Urothelium cell line (cell line): ENCODE data around the gene XRCC1.
"Not testable (repeated sequence)": the region's sequence is repeated elsewhere in the genome, so short reads cannot be mapped to it uniquely, and the experiment has no call there.

Source experiments
- DNase-seq: peaks from one replicate; pipeline ENCODE4 v3.0.0; 2011; ENCODE audit warnings: low spot score, mixed read lengths
- FAIRE-seq: peaks from 2 replicates; lab custom pipeline; 2011; peaks lifted over from hg19 to GRCh38; lab: Jason Lieb, UNC

XRCC1 gene

DNA sequence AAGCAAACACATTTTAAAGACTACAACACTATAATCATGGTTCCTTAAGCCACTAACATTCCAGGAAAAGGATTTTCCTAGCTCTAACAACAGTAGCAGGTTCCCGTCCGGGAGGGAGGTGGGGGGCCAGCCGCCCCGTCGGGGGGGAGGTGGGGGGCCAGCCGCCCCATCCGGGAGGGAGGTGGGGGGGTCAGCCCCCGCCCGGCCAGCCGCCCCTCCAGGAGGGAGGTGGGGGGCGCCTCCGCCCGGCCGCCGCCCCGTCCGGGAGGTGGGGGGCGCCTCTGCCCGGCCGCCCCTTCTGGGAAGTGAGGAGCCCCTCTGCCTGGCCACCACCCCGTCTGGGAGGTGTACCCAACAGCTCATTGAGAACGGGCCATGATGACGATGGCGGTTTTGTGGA lies 27.4 kb downstream of the XRCC1 start:
- not testable (repeated sequence) for FAIRE-seq, DNase-seq

DNA sequence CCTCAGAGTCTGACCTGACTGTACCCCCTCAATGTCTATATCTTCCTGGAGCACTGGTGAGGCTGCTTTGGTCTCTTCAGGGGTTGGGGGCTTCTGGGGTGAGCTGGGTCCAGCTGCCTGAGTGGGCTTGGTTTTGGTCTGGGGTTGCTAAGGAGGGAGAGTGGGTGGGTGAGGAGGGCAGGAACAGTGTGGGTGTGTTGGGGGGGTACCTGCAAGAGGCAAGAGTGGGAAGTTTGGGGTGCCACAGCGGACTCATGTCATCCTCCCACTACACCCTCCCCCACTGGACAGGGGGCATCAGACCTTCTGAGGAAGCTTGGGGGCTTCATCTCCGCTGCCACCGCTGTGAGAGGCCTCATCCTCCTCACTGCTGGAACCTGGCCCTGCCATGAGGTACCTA lies 28.7 kb downstream of the XRCC1 start:
- no peak for DNase-seq
- FAIRE-seq: no peak

DNA sequence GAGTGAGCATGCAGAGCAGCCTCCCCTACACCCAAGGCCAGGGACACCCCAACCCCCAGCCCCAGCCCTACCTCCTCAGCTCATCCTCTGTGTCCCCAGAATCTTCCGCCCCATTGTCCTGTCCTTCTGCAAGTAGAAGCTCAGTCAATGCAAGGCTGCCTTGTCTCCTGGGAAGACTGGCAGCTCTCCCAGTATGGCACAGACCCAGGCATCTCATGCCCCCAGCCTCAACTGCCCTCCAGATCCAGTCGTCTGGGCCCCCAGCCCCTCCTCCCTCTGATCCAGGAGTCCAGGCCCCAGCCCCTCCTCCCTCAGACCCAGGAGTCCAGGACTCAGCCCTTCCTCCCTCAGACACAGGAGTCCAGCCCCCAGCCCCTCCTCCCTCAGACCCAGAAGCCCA lies 29.3 kb downstream of the XRCC1 start:
- DNase-seq (no peak), FAIRE-seq (no peak)

DNA sequence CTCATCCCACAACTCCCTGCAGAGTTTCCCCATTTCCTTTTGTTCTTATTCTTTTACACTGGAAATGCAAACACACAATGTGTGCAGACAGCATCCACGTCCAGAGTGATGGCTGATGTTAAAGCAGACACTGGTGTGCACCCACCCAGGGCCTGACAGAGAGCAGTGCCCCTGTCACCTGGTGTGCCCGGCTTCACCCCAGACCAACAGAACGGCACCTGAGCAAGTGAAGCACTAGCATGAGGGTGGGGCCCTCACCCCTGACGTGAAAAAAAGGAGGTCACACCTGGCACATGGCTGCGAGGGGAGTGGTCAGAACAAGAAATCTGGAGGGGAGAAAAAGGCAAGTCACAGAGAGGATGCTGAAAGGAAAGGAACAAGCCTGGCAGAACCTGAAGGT lies 30.1 kb downstream of the XRCC1 start:
- FAIRE-seq (no peak), DNase-seq (no peak)

DNA sequence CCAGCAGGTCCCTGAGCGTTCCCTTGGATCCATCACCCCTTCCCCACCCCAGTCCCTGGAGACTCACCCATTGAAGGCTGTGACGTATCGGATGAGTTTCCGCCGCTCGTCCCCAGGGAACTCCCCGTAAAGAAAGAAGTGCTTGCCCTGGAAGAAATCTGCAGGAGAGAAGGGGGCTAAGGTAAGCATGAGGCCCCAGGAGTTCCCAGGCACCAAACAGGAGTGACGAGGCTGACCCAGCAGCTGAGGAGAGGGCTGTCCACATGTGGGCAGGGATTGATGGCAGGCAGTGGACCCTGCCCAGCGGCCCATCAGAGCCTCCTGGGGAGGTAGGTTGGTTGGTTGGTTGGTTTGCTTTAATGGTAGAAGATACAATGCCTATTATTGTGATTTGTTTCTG lies 31.2 kb downstream of the XRCC1 start:
- no peak for FAIRE-seq
- no peak for DNase-seq

DNA sequence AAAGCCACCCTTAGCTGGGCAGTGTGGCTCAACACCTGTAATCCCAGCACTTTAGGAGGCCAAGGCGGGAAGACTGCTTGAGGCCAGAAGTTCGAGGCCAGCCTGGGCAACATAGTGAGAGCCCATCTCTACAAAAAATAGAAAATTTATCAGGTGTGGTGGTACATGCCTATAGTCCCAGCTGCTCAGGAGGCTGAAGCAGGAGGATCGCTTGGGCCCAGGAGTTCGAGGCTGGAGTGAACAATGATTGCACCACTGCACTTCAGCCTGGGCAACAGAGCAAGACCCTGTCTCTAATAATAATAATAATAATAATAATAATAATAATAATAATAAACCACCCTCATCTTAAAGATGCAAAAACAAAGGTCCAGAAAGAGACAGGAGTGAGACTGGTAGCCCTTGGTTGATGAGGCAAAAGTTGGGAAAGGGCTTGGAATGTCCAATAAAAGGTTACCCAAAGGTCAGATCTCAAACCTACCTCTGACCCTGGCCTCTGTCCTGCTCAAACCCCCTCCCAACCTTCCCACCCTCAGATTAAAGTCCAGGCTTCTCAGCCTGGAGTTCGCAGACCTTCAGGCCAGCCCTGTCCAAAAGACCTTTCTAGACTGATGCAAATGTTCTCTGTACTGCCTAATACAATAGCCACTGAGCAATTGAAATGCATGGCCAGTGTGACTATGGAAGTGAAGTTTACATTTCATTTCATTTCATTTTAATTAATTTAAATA lies 33.2 kb downstream of the XRCC1 start:
- no peak for DNase-seq
- FAIRE-seq: no peak

DNA sequence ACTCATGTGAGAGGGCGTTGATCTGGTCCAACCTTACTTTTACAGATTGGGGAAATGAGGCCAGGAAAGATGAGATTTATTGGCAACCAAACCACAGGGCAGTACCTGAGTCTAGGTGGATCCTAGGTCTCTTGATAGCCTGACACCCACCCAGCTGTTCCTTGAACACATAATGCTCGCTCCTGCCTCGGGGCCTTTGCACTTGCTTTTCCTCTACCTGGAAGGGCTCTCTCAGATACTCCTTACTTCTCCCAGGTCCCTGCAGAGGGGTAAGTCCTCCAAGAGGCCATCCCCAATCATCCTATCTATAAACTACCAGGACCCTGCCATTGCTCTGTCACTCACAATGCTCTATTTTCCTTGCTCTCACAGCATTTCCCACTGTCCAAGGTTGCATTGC lies 34.9 kb downstream of the XRCC1 start:
- FAIRE-seq: no peak
- no peak for DNase-seq

DNA sequence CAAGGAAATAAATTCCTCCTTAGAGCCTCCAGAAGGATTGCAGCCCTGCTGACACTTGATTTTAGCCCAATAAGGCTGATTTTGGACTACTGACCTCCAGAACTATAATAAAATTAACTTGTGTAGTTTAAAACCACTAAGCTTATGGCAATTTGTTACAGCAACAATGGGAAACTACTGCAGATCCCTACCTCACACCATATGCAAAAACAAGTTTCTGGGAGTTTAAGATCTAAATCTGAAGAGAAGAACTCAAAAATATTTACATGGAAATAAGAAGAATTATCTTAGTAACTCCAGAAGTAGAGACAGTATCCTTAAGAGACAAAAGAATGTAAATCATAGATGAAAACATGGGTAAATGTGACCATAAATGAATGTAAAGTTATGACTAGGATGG lies 36.4 kb downstream of the XRCC1 start:
- no peak for DNase-seq
- no peak for FAIRE-seq

DNA sequence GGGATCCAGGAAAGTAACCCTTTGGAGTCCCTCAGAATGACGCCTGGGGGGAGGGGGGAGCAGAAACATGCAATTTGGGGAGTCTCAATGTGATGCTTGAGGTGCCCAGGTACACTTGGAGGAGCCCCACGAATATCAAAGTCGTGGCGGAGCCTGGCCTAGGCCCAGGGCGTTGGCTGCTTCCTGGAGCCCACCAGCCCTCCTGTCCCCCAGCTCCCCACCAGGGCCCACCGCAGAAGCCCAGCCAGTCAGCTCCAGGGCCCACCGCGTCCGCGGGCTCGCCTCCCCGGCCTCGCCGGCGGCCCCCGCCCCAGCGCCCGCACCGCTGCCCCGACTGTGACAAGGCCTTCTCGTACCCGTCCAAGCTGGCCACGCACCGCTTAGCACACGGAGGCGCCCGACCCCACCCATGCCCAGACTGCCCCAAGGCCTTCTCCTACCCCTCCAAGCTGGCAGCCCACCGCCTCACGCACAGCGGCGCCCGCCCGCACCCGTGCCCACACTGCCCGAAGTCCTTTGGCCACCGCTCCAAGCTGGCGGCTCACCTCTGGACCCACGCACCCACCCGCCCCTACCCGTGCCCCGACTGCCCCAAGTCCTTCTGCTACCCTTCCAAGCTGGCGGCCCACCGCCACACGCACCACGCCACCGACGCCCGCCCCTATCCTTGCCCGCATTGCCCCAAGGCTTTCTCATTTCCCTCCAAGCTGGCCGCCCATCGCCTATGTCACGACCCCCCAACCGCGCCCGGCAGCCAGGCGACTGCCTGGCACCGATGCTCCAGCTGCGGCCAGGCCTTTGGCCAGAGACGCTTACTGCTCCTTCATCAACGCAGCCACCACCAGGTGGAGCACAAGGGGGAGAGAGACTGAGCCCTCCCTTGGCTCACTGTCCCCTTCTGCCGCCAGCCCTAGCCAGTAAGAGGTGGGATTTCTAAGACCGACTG lies 40.2 kb downstream of the XRCC1 start:
- no peak for DNase-seq

DNA sequence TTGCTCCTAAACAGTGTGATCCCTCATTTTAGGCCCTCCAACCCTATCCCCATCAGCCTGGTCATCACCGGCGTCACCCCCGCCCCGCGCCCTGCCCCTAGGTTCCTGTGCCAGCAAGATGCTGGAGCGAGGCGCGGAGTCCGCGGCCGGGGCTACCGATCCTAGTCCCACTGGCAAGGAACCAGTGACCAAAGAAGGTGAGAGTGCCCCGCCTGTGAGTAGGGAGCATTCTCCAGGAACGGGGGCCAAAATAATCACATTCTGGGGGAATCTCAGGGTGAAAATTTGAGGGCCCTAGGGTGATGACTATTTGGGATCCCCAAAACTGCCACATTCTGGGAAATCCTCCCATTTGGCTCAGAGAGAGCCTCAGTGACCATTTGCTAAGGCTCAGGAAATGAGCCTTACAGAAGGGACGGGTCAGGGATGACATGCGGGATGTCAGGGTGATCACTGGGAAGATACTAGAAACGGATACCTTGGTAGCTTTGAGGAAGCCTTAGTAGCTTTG lies 41.0 kb downstream of the XRCC1 start:
- FAIRE-seq (no peak), DNase-seq (no peak)

More for the DNA sequence above, 40.2 kb downstream of the XRCC1 start:
- no peak for FAIRE-seq

DNA sequence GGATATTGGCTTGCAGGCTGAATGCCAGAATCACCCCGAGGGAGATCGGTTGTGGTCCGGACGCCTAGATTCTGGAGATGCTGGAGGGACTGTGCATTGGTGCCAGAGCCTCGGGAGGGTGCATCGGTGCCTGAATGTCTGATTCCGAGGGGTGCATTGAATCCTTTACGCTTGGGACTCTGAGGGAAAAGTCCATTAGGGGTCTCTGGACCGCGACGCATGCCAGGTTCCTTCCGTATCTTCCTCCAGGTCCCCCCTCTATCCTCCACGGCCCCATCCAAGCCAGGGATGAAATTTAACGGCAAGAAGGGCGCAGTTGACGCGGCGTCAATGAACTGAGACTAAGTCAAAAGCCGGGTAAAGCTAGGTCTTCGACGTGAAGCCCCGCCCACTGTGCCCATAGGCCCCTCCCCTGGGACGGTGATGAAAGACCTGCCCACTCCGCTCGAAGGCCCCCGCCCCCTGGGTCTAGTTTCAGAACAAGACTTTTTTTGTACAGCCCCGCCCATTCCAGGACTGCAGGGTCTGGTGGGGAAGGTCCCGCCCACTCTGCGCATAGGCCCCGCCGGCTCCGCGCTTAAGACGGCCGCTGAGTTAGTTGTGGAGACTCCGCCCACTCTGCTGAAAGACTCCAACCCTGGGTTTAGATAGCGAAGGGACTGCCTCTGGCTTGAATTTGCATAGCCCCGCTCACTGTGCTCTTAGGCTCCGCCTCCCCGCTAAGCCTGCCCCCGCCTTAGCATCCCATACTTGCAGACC lies 41.6 kb downstream of the XRCC1 start:
- no peak for FAIRE-seq
- DNase-seq: peak; percentile 49

DNA sequence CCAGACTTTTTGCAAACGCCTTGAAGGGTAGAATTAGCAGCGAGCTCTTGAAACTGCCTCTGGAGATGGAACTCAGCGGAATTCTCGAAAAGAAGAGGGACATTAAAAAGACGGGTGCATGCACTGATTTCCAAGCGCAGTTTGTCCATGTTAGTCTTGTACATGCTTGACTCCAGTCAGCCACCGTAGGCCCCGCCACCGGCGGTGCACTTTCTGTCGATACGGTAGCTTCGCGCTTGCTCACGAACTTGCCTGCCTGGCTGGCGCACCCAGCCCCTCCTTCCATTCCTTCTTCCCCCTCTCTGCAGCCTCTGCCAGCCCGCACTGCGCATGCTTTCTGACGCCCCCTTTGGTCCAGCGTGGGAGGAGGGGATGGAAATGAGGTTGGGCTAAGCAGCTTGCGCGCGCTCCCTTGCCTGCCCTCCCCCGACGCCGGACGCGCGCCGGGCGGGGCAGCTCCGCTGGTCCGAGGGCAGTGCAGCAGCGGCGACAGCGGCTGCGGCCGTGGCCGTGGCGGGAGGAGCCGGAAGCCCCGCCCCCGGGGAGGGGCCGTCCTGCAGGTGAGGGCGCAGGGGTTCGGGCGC lies 42.3 kb downstream of the XRCC1 start, which contains the start of gene ZNF575:
Gene ZNF575 (plus strand): TSS at position 227 of the 584 bp plus-strand sequence. CDS start 1,235 bp downstream, outside the sequence.
- FAIRE-seq: peak; percentile 52
- DNase-seq: peak; percentile 70

DNA sequence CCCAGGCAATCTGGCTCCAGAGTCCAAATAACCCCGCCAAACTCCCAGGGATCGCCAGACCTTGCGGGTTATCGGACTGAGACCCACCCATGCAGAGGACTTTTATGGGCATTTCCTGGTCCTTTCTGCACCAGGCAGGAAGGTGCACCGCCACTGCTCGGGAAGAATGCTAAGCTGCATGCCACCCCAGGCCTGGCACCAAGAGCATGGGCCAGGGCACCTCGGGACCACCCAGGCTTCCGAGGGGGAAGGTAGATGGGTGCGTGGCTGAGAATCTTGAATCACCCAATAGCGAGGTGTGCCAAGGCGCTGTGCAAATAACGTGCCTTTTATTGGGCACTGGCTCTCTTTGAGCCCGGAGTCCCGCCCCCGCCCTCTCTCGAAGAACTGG lies 42.8 kb downstream of the XRCC1 start:
- FAIRE-seq: no peak
- DNase-seq: peak; percentile 27

DNA sequence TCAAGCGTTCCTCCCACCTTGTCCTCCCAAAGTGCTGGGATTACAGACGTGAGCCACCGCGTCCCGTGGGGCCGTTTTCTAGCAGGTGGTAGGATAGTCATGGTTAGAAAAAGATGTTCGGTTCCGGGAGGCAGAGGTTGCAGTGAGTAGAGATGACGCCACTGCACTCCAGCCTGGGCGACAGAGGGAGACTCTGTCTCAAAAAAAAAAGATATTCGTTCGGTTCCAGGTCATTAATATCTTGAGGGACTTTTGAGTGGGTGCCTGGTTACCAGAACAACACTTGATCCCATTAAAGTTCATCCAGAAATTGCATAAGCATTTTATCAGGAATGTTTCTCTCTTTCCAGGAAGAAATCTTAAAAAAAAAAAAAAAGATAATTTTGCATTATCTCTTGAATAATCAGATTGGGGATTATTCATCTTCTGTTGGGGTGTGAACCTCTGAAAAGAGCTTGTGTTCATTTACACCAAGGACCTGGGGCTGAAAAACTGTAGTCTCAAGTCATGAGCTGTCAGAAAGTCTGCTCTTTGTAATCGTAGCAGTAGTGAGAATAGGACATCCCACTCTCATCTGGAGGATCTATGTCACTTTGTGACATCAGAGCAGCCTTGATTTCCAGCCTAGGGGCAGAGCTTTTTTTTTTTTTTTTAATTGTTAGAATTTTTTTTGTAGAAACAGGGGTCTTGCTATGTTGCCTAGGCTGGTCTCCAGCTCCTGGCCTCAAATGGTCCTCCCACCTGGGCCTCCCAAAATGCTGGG lies 47.3 kb downstream of the XRCC1 start:
- FAIRE-seq (no peak), DNase-seq (no peak)

DNA sequence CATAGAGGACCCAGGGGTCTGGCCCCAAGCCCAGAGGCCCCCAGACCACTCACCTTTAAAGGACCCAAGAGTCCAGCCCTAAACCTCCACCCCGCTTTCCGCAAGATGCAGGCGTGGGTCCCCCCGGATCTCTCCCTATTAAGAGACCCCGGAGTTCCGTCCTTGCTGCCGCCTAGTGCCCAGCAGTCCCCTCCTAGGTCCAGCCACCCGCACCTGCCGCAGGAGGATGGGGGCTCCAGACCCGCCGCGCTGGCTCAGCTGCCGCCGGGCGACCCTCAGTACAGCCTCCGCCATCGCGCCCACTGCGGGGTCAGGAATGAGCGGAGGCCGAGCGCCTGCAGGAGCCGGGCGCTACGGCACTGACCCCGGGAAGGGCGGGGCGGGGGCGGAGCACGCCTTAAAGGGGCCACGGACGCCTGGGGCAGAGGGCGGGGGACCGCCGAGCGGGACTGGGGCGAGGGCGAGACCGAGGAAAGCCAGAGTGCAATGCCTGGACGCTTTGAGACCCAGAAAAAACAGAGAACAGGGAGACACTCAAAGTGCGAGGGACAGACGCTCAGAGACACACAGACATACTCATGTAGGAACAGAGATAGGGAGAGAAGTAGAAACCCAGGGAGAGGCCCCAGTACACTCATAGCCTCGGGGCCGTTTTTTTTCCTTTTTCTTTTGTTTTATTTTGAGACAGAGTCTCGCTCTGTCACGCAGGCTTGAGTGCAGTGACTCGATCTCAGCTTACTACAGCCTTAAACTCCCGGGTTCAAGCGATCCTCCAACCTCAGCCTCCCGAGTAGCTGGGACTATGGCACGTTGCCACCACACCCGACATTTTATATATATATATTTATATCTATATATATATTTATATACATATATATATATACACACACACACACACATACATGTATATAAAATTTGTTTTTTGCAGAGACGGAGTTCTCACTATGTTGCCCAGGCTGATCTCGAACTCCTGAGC lies 48.2 kb downstream of the XRCC1 start, which contains the start of gene ETHE1:
Gene ETHE1 (minus strand): TSS at position 318 of the 976 bp plus-strand sequence. CDS start 24 bp downstream, at position 294.
- DNase-seq (peak; percentile 91), FAIRE-seq (no peak)

DNA sequence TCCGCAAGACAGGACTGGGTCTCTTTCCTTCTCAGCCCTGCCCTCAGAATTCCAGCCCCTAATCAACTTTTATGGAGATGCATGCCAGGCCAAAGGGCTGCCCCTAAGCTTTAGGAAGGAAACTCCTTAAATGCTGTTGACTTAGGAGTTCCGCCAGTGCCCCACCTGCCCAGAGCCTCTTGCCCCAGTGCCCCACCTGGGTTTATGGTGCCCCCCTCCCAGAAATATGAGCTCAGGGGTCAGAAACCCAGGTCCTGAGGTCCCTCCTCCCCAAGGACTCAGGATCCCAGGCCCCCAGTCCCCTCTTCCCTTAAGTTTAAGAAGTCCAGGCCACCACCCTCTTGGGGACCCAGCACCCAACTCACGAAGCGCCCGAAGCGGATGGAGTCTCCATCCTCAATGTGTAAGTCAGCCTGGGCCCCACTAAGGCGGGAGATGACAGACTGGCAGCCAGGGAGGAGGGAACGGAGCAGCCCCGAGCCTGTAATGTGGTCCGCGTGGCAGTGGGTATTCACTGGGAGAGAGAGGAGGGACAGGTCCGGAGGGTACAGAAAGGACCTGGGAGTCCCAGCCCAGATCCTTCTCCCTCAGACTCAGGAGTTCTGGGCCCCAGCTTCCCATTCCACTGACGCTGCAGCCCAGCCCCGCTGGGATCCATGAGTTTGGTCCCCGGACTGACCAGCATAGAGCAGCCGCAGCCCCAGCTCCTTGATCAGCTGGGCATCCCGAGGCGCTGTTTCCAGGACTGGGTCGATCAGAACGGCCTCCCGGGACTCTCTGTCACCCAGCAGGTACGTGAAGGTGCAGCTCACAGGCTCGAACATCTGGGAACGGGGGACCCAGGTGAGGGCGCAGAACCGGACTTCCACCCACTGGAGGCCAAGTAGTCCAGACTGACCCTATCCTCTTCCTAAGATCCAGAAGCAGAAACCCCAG lies 49.2 kb downstream of the XRCC1 start:
- DNase-seq: peak; percentile 33
- no peak for FAIRE-seq
